DND-41 (cell line): ENCODE data around the gene ZNF827.

Experiments used
- ATAC-seq: fragments of 200-7000 bp; cut with Tn5 transposase; 3 replicates; pipeline ENCODE4 v1.9.1; 2021; ENCODE audit warnings: low read depth; ENCODE audit not compliant: insufficient read depth
- DNase-seq: peaks from one replicate; pipeline ENCODE4 v3.0.0-alpha.2; 2020
- H2AFZ ChIP-seq: 2 replicates; pipeline ENCODE4 v1.6.0; 2012; ENCODE audit warnings: low read depth, low read length
- H3K27ac ChIP-seq: 2 replicates; pipeline ENCODE4 v1.5.1; 2012; ENCODE audit warnings: low read length, inconsistent platforms
- H3K27me3 ChIP-seq: fragments of 200-600 bp; sonication (generic); 2 replicates; pipeline ENCODE4 v1.6.0; 2012; ENCODE audit warnings: low read length, mild to moderate bottlenecking, inconsistent platforms; ENCODE audit not compliant: insufficient read depth, poor library complexity
- H3K36me3 ChIP-seq: 2 replicates; pipeline ENCODE4 v1.5.1; 2012; ENCODE audit warnings: low read length, inconsistent platforms; ENCODE audit not compliant: insufficient read depth
- H3K4me1 ChIP-seq: 2 replicates; pipeline ENCODE4 v1.5.1; 2012; ENCODE audit warnings: mild to moderate bottlenecking, low read length; ENCODE audit not compliant: insufficient read depth
- H3K4me2 ChIP-seq: 2 replicates; pipeline ENCODE4 v1.6.0; 2012; ENCODE audit warnings: mild to moderate bottlenecking, moderate library complexity, low read length, inconsistent platforms; ENCODE audit not compliant: insufficient read depth
- H3K4me3 ChIP-seq, 2 experiments: fragments of 200-600 bp in 1 of 2; shearing (Covaris generic) in 1 of 2; 2 replicates each; pipeline ENCODE4 v1.5.1; 2012 to 2016; ENCODE audit warnings: inconsistent platforms in 2 of 2, low read length in 2 of 2, mild to moderate bottlenecking in 2 of 2, low read depth in 1 of 2, moderate library complexity in 1 of 2
- H3K79me2 ChIP-seq: 2 replicates; pipeline ENCODE4 v1.6.0; 2012; ENCODE audit warnings: low read length, inconsistent platforms; ENCODE audit not compliant: insufficient read depth
- H3K9ac ChIP-seq: 2 replicates; pipeline ENCODE4 v1.6.0; 2012; ENCODE audit warnings: low read depth, mild to moderate bottlenecking, inconsistent platforms, low read length, moderate library complexity
- H3K9me3 ChIP-seq: 2 replicates; pipeline ENCODE4 v1.5.1; 2012; ENCODE audit warnings: low read length, moderate library complexity, mild to moderate bottlenecking, inconsistent platforms; ENCODE audit not compliant: insufficient read depth, severe bottlenecking
- H4K20me1 ChIP-seq: 2 replicates; pipeline ENCODE4 v1.6.0; 2012; ENCODE audit warnings: low read length; ENCODE audit not compliant: insufficient read depth
- CTCF ChIP-seq: IDR thresholded peaks from 2 replicates; pipeline ENCODE4 v1.5.1; 2012; ENCODE audit warnings: borderline replicate concordance, low read length, moderate library complexity, mild to moderate bottlenecking; ENCODE audit not compliant: poor library complexity, severe bottlenecking; ENCODE audit errors: extremely low read depth
- EZH2 ChIP-seq: IDR thresholded peaks from 3 replicates; pipeline ENCODE4 v1.6.1; 2012; ENCODE audit warnings: borderline replicate concordance, low read depth, mild to moderate bottlenecking, moderate library complexity, low read length, inconsistent platforms; ENCODE audit not compliant: severe bottlenecking

ZNF827 gene

GRCh38 chr4:145757188-145757587 lies 181.4 kb downstream of the ZNF827 start:
- TF ChIP-seq CTCF (no peak), EZH2 (no peak)
- no peak overlapping the region for H2AFZ ChIP-seq
- DNase-seq: no peak
- H3K36me3 ChIP-seq: no peaks in the 10 kb centered on the region
- no peak for ATAC-seq
- H3K9me3 ChIP-seq: no peaks in the 10 kb centered on the region
- no peak overlapping the region for H3K27ac ChIP-seq
- no peak overlapping the region for H3K9ac ChIP-seq
- H4K20me1 ChIP-seq: no peaks in the 10 kb centered on the region
- no peak overlapping the region for H3K4me3 ChIP-seq
- H3K79me2 ChIP-seq: no peaks in the 10 kb centered on the region
- H3K27me3 ChIP-seq: no peaks in the 10 kb centered on the region
- no peaks in the 10 kb centered on the region for H3K4me1 ChIP-seq
- no peak overlapping the region for H3K4me2 ChIP-seq

GRCh38 chr4:145756244-145756643 lies 182.4 kb downstream of the ZNF827 start:
- H3K9me3 ChIP-seq: no peaks in the 10 kb centered on the region
- H3K4me3 ChIP-seq: no peak overlapping the region
- H3K27me3 ChIP-seq: no peaks in the 10 kb centered on the region
- no peak for TF ChIP-seq CTCF
- TF ChIP-seq EZH2: no peak
- H3K9ac ChIP-seq: no peak overlapping the region
- no peak for ATAC-seq
- no peak for DNase-seq
- no peaks in the 10 kb centered on the region for H3K79me2 ChIP-seq
- H3K27ac ChIP-seq: no peak overlapping the region
- no peak overlapping the region for H3K4me2 ChIP-seq
- no peaks in the 10 kb centered on the region for H3K36me3 ChIP-seq
- no peak overlapping the region for H2AFZ ChIP-seq
- no peaks in the 10 kb centered on the region for H4K20me1 ChIP-seq
- H3K4me1 ChIP-seq: no peaks in the 10 kb centered on the region

- H3K4me2 ChIP-seq: no peak overlapping the region
Measured at GRCh38 chr4:145755802-145756201, 182.8 kb downstream of the ZNF827 start.

More at GRCh38 chr4:145755802-145756201, 182.8 kb downstream of the ZNF827 start:
- no peak for ATAC-seq
- Histone ChIP-seq H3K9me3 (no peaks in the 10 kb centered on the region), H2AFZ (no peak overlapping the region), H4K20me1 (no peaks in the 10 kb centered on the region), H3K27me3 (no peaks in the 10 kb centered on the region), H3K27ac (no peak overlapping the region), H3K9ac (no peak overlapping the region), H3K4me3 (no peak overlapping the region), H3K4me1 (no peaks in the 10 kb centered on the region), H3K79me2 (no peaks in the 10 kb centered on the region), H3K36me3 (no peaks in the 10 kb centered on the region)
- DNase-seq: no peak
- no peak for TF ChIP-seq CTCF
- TF ChIP-seq EZH2: no peak
